ENCODE measurements around the gene SLC41A1. TPM values are rescaled to one million over a fixed set of nuclear protein-coding genes. Genes with fewer than 3 reads are reported as not detected.

Gene SLC41A1
- total and polyA plus RNA-seq, 2 experiments from 2014 or later, result 21.3 to 22.4 TPM

- Histone ChIP-seq H2AFZ (no peak overlapping the region), H3K4me1 (ENCODE audit: insufficient read depth) (no peaks in the 10 kb centered on the region), H3K27ac (no peak overlapping the region), H3F3A (ENCODE audit: insufficient read depth) (no peaks in the 10 kb centered on the region), H3K79me2 (ENCODE audit: insufficient read depth) (no peaks in the 10 kb centered on the region), H3K9me3 (ENCODE audit: low read depth) (no peaks in the 10 kb centered on the region), H3K4me2 (ENCODE audit: unreplicated experiment) (no peak overlapping the region), H3K9me2 (ENCODE audit: insufficient read depth) (no peaks in the 10 kb centered on the region), H3K4me3 (no peak overlapping the region), H3K36me3 (ENCODE audit: low read depth) (no peaks in the 10 kb centered on the region), H3K9ac (no peak overlapping the region), H4K20me1 (ENCODE audit: insufficient read depth) (no peaks in the 10 kb centered on the region), H3K27me3 (replicated peaks; ENCODE audit: insufficient read depth) (no peaks in the 10 kb centered on the region)
- TF ChIP-seq EZH2 (IDR thresholded peaks at IDR 0.05; ENCODE audit: insufficient read depth, poor library complexity, severe bottlenecking), result no peak
- no peak for TF ChIP-seq EZH2phosphoT487 (IDR thresholded peaks at IDR 0.05; ENCODE audit: insufficient read depth, low read depth)
- in situ Hi-C loops (cut with MboI), result no loop called here
- DNase-seq, result no peak
These were observed 29.6 kb downstream of the SLC41A1 start for GRCh38 chr1:205783433-205783795.

GRCh38 chr1:205782627-205783432, 30.2 kb downstream of the SLC41A1 start:
- in situ Hi-C loops (cut with MboI), result no loop called here
- Histone ChIP-seq H3K36me3 (ENCODE audit: low read depth) (no peaks in the 10 kb centered on the region), H3K9me2 (ENCODE audit: insufficient read depth) (no peaks in the 10 kb centered on the region), H3K4me3 (no peak overlapping the region), H4K20me1 (ENCODE audit: insufficient read depth) (no peaks in the 10 kb centered on the region), H2AFZ (no peak overlapping the region), H3K4me1 (ENCODE audit: insufficient read depth) (no peaks in the 10 kb centered on the region), H3K79me2 (ENCODE audit: insufficient read depth) (no peaks in the 10 kb centered on the region), H3K9me3 (ENCODE audit: low read depth) (no peaks in the 10 kb centered on the region), H3K27me3 (replicated peaks; ENCODE audit: insufficient read depth) (no peaks in the 10 kb centered on the region), H3K9ac (no peak overlapping the region), H3K4me2 (ENCODE audit: unreplicated experiment) (no peak overlapping the region), H3K27ac (no peak overlapping the region), H3F3A (ENCODE audit: insufficient read depth) (no peaks in the 10 kb centered on the region)
- 45 to 61% methylated on average over 4 of the region's 4 CpGs for WGBS, 2 experiments (ENCODE audit: low coverage in 1 of 2, low lambda C conversion rate in 2 of 2, missing lambda C conversion rate in 2 of 2)
- no peak for DNase-seq
- TF ChIP-seq EZH2 (IDR thresholded peaks at IDR 0.05; ENCODE audit: insufficient read depth, poor library complexity, severe bottlenecking), result no peak
- no peak for TF ChIP-seq EZH2phosphoT487 (IDR thresholded peaks at IDR 0.05; ENCODE audit: insufficient read depth, low read depth)

GRCh38 chr1:205780335-205780734, 32.7 kb downstream of the SLC41A1 start:
- Histone ChIP-seq H3K36me3 (ENCODE audit: low read depth) (no peaks in the 10 kb centered on the region), H3F3A (ENCODE audit: insufficient read depth) (no peaks in the 10 kb centered on the region), H3K4me2 (ENCODE audit: unreplicated experiment) (no peak overlapping the region), H3K27ac (no peak overlapping the region), H3K79me2 (ENCODE audit: insufficient read depth) (no peaks in the 10 kb centered on the region), H4K20me1 (ENCODE audit: insufficient read depth) (no peaks in the 10 kb centered on the region), H3K4me1 (ENCODE audit: insufficient read depth) (no peaks in the 10 kb centered on the region), H3K27me3 (replicated peaks; ENCODE audit: insufficient read depth) (no peaks in the 10 kb centered on the region), H2AFZ (no peak overlapping the region), H3K9me3 (ENCODE audit: low read depth) (no peaks in the 10 kb centered on the region), H3K4me3 (no peak overlapping the region), H3K9me2 (ENCODE audit: insufficient read depth) (no peaks in the 10 kb centered on the region), H3K9ac (no peak overlapping the region)
- DNase-seq, result no peak
- in situ Hi-C loops (cut with MboI), result no loop called here
- no peak for TF ChIP-seq EZH2 (IDR thresholded peaks at IDR 0.05; ENCODE audit: insufficient read depth, poor library complexity, severe bottlenecking)
- TF ChIP-seq EZH2phosphoT487 (IDR thresholded peaks at IDR 0.05; ENCODE audit: insufficient read depth, low read depth), result no peak
- WGBS, 2 experiments (ENCODE audit: low coverage in 1 of 2, low lambda C conversion rate in 2 of 2, missing lambda C conversion rate in 2 of 2), result 75 to 83% methylated on average over 4 to 5 of the region's 5 CpGs

GRCh38 chr1:205777994-205778393, 35.0 kb downstream of the SLC41A1 start:
- Histone ChIP-seq H4K20me1 (ENCODE audit: insufficient read depth) (no peaks in the 10 kb centered on the region), H3K4me2 (ENCODE audit: unreplicated experiment) (no peak overlapping the region), H3K9me2 (ENCODE audit: insufficient read depth) (no peaks in the 10 kb centered on the region), H3K27ac (no peak overlapping the region), H3K79me2 (ENCODE audit: insufficient read depth) (no peaks in the 10 kb centered on the region), H3K36me3 (ENCODE audit: low read depth) (no peaks in the 10 kb centered on the region), H2AFZ (no peak overlapping the region), H3K9me3 (ENCODE audit: low read depth) (no peaks in the 10 kb centered on the region), H3K9ac (no peak overlapping the region), H3K4me3 (no peak overlapping the region), H3K27me3 (replicated peaks; ENCODE audit: insufficient read depth) (no peaks in the 10 kb centered on the region), H3K4me1 (ENCODE audit: insufficient read depth) (0 out of 2 replicates have a peak, but pooled peaks cover 7% of the 10 kb centered on the region), H3F3A (ENCODE audit: insufficient read depth) (no peaks in the 10 kb centered on the region)
- DNase-seq, result no peak
- in situ Hi-C loops (cut with MboI), result no loop called here
- no peak for TF ChIP-seq EZH2 (IDR thresholded peaks at IDR 0.05; ENCODE audit: insufficient read depth, poor library complexity, severe bottlenecking)
- no peak for TF ChIP-seq EZH2phosphoT487 (IDR thresholded peaks at IDR 0.05; ENCODE audit: insufficient read depth, low read depth)
- WGBS, 2 experiments (ENCODE audit: low coverage in 1 of 2, low lambda C conversion rate in 2 of 2, missing lambda C conversion rate in 2 of 2), result 97 to 98% methylated on average over 2 of the region's 2 CpGs

- Histone ChIP-seq H3K79me2 (ENCODE audit: insufficient read depth) (no peaks in the 10 kb centered on the region), H3K9me3 (ENCODE audit: low read depth) (no peaks in the 10 kb centered on the region), H3K36me3 (ENCODE audit: low read depth) (no peaks in the 10 kb centered on the region), H3K27me3 (replicated peaks; ENCODE audit: insufficient read depth) (no peaks in the 10 kb centered on the region), H3K4me2 (ENCODE audit: unreplicated experiment) (peak overlapping the region; percentile 73), H3K9ac (peak overlapping the region; percentile 74), H2AFZ (peak overlapping the region; percentile 89), H3K4me1 (ENCODE audit: insufficient read depth) (0 out of 2 replicates have a peak, but pooled peaks cover 7% of the 10 kb centered on the region), H3F3A (ENCODE audit: insufficient read depth) (no peaks in the 10 kb centered on the region), H3K4me3 (peak overlapping the region; percentile 79), H3K27ac (peak overlapping the region; percentile 34; the same call in 1 of the 2 replicates), H4K20me1 (ENCODE audit: insufficient read depth) (no peaks in the 10 kb centered on the region), H3K9me2 (ENCODE audit: insufficient read depth) (no peaks in the 10 kb centered on the region)
- DNase-seq, result peak; percentile 53
- TF ChIP-seq EZH2phosphoT487 (IDR thresholded peaks at IDR 0.05; ENCODE audit: insufficient read depth, low read depth) (no peak), EZH2 (IDR thresholded peaks at IDR 0.05; ENCODE audit: insufficient read depth, poor library complexity, severe bottlenecking) (no peak)
- in situ Hi-C loops (cut with MboI), result no loop called here
These were observed 37.3 kb downstream of the SLC41A1 start for GRCh38 chr1:205775717-205776056.

Data from GM23248 (cell line).